CD1c-positive myeloid dendritic cell (primary cell): Measurements from ENCODE around the gene MYADML2.

ENCODE experiments used
- DNase-seq: peaks from one replicate; pipeline ENCODE4 v3.0.0-alpha.2; 2016; ENCODE audit errors: extremely low spot score

MYADML2 gene

GRCh38 chr17:81940538-81941483 lies 6.2 kb downstream of the MYADML2 start:
- DNase-seq = no peak

DNA sequence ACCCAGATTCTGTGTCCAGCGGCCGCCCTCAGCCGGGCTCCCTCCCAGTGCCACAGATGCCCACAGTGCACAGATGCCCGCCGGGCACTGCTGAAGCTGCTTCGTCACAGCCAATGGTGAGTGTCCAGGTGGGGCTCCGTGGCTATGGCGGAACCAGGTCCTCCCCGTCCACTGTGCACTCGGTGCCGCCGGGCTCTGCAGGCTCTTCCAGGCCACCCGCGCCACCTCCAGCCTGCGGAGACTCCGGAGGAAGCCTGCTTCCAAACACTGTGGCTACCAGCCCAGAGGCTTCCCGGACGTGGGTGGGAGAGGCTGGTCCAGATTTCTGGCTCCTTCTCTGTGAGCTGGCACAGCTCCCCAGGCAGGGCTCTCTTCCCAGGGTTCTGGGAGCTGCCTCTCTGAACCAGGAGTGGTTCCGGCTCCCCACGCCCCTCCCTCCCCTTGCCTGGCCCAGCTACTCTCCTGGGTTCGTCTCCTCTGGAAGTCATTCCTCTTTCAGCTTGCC lies 7.1 kb downstream of the MYADML2 start:
- no peak for DNase-seq

- DNase-seq = no peak
Observed at GRCh38 chr17:81939218-81939617, 7.8 kb downstream of the MYADML2 start.

DNA sequence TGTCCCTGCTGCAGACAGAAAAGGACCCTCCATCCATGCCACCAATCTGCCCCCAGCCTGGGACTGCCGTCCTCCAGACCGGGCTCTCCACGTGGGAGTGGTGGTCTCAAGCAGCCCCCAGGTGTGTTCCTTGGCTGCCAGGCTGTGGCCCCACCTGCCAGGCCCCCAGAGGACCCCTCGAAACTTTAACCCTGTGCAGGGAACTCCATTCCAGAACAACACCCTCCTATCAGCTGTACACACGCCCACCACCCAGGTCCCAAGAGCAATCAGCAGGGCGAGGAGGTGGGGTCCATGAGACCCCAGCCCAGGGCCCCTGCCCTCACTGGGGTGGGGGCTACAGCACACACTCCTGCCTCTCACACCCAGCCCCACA lies 11.3 kb downstream of the MYADML2 start:
- no peak for DNase-seq

- no peak for DNase-seq
Observed at GRCh38 chr17:81934850-81935708, 12.0 kb downstream of the MYADML2 start.

- DNase-seq = no peak
Observed at GRCh38 chr17:81934098-81934757, 12.8 kb downstream of the MYADML2 start.

DNA sequence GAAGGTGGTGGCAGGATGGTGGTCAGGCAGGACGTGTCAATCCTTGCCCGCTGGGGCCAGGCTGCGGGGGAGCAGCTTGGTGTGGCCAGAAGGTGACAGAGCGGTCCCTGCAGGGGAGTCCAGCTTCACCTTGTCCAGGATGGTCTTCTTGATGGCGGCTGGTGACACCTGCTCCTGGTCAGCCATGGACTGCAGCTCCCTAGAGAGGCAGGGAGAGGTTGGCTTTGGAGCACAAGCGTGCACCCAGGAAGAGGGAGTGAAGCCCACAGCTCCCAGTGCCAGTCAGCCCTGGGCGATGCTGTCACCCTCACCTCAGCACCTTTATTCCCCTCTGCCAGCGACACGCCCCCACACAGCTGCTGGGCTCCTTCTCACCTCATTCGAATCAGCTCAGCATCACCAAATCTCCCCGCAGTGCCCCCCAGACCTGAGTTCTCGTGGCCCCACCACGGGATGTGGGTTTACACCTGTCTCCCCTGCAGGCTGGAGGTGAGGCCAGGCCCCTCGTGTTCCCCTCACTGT lies 13.8 kb downstream of the MYADML2 start:
- DNase-seq = no peak

DNA sequence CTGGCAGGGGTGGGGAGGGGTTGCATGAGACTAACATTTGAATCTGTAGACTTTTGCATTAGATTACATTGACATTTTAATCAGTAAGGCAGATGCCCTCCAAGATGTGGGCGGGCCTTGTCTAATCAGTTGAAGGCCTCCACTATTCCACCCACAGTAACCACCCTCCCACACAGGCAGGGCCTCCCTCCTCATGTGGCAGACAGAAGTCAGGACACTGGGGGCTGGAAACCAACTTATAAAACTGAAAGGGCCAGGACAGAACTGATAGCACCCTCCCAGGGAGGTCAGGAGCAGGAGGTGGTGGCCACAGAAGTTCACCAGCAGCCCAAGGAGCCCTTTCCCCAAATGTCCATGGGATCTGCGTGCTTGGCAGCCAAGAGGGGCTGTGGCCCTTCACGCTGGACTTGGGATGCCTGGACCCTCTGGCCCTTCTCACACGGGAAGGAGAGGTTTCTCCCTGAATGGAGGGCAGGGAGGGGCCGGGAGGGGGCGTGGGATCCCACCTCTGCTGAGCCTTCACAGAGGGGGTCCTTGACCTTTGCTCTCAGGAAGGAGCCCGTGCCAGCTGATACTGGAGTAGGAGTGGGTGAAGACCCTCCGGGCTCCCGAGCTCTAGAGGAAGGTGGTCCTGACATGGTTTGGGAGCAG lies 14.6 kb downstream of the MYADML2 start:
- no peak for DNase-seq

DNA sequence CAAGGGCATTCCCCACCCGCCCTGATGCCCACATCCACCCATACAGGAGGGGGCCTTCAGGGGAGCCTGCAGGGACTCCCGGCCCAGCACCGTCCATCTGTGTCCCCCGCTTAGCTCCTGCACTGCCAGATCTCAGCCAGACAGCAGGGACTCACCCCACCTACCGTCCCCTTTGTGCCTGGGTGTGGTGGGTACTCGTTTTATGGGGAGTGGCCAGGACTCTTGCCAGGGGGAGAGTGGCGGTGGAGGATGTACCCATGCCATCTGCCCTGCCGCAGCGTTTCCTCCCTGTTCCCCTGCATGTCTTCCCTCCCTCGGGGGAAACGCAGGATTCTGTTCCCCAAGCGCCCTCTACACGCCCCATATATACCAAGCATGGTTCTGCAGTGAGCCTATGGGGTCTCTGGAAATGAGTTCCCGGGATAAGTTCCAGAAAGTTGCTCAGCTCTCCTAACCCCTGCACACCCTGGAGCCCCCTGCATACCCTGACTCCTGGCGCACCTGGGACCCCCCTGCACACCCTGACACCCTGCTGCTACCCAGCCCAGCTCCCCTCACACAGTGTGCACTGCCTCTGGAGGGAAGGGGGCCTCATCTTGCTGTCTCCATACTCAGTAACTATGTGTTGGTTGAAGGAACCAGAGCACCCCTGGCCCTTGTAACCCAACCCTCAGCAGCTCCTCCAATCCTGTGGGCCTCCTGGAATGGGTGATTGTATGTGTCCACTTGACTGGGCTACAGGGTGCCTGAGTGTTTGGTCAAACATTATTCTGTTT lies 15.3 kb downstream of the MYADML2 start:
- DNase-seq = no peak

- no peak for DNase-seq
Observed at GRCh38 chr17:81931189-81931556, 15.9 kb downstream of the MYADML2 start.

DNA sequence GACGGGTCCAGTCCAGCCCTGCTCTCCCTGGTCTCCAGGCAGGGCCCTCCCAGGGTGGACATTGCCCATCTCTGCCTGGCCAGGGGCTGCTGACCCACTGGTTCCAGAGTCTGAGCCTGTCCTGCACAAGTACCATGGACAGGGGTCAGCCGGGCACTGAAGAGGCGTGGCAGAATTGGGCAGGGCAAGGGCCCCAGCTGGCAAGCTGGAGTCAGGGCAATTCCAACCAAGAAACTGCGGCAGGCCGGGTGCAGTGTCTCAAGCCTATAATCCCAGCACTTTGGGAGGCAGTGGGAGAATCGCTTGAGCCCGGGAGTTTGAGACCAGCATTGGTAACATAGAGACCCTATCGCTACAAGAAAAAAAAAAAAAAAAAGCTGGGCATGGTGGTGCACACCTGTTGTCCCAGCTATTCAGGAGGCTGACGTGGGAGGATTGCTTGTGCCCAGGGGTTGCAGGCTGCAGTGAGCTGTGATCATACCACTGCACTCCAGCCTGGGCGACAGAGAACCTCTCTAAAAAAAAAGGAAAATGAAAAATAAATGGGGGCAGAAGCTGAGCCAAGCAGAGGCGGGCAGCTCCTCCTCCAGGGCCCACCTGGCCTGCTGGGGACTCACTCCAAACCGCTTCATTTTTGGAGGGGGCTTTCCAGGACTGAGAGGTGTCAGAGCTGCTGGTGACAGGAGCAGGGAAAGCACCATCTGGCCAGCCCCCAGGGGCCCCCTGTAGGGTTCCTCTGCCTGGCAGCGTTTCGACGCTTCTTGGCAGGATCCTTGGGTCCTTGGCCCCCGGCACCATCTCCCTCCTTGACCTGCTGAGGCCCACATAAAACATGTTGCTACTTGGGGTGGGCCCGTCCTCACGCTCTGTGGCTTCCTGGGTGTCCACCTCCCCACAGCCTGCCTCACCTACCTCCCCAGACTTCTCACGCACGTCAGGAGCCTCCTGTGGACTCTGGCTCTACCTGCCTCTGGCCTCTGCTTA lies 16.6 kb downstream of the MYADML2 start:
- no peak for DNase-seq

DNA sequence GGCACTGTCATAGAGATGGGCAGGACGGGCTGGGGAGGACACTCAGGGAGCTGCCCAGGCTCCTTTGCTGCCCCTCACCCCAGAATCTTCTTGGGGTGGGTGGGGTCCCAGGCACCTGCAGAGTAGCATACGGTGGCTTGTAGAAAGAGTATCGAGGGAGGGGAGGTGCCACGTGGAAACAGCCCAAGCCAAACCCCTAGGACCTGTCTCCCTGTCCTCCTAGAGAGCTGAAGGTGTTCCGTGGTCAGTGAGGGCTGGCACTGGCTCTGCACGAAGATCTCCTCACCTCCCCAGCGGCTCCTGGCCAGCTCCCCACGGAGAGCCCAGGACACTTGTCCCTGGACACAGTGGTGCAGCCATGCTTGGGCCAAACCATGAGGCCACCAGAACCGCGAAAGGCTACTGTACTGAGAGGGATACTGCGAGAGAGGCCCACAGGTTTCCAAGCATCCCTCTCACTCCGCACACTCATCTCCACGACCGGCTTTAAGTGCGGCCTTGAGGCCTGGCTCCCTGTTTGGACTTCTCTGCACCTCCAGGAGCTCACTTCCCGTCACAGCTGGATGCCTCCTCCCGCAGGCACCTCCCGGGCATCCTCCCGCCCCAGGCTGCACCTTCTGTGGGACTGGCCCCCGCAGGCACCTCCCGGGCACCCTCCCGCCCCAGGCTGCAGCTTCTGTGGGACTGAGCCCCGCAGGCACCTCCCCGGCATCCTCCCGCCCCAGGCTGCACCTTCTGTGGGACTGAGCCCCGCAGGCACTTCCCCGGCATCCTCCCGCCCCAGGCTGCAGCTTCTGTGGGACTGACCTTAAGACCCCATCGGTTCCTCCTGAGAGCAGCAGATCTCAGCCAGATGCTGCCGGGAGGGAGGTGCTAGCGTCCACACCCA lies 17.5 kb downstream of the MYADML2 start:
- DNase-seq = no peak

- DNase-seq = no peak
Observed at GRCh38 chr17:81928544-81929252, 18.3 kb downstream of the MYADML2 start.

GRCh38 chr17:81927653-81928543 lies 19.1 kb downstream of the MYADML2 start, which contains the start of gene MAFG:
TSS of gene MAFG (minus strand) at chr17:81927735. CDS start at chr17:81923185, 4,550 bp downstream.
- peak; percentile 98 for DNase-seq

- no peak for DNase-seq
Observed at GRCh38 chr17:81927152-81927652, 19.8 kb downstream of the MYADML2 start.

GRCh38 chr17:81926451-81927151 lies 20.4 kb downstream of the MYADML2 start:
- peak; percentile 84 for DNase-seq
